NCI-H1417 (cell line): ENCODE measurements around the gene NECAB2.

Source experiments
- DNase-seq, 3 experiments: peaks; one replicate each; lab custom pipeline; 2025; lab: John Stamatoyannopoulos, UW

The NECAB2 gene

DNA sequence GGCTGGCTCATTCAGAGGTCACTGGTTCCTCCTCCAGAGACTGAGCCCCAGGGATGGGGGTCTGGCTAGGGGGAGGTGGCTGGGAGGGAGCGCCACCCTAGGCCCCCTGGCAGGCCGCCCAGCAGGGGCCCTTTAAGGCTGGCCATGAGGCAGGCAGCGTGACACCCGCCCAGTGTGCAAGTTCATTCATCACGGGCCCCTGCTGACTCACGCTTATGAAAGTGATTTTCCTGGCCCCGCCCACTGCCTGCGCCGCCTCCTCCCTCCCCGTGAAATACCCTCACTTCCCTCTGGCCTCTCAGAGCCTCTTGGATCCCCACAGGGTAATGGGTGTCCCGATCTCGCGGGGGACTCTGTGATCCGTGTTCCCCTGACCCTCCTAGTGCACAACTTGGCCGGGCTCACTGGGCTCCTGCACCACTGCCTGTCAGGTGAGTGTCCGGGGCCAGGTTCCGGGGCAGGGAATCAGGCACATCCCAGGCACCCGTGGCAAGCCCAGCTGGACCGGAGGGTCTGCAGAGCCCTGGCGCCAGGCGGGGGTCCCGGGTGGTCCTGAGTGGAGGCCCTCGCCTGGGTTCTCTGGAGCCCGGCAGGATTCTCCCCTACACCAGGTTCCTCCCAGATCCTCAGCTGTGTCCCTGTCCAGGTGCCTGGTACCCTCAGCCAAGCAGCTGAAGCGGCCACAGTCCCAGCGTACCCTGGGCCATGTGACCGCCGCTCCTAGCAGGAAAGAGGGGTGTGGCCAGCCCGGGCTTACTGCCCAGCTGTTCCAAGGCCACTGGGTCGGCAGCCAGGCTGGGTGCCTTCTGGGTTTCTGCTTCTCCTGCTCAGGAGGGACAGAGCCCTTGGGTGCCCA is 14.9 kb upstream of the NECAB2 start, which contains the start of gene OSGIN1:
Gene OSGIN1, plus strand, starts transcription at position 301 of the 856 bp plus-strand sequence. CDS start 4,432 bp downstream, outside the sequence.
- DNase-seq = peak; percentile 30 to 72 (median 64)

GRCh38 chr16:83953796-83954576 is 14.1 kb upstream of the NECAB2 start:
- DNase-seq = peak in 2 of 3 experiments; percentile 31 to 63

GRCh38 chr16:83954577-83955016 is 13.4 kb upstream of the NECAB2 start:
- peak in 1 of 3 experiments; percentile 23 for DNase-seq

- no peak for DNase-seq
Observed at GRCh38 chr16:83955218-83956130, 12.6 kb upstream of the NECAB2 start.

GRCh38 chr16:83956336-83957289 is 11.4 kb upstream of the NECAB2 start:
- DNase-seq = peak; percentile 58 to 74 (median 63)

DNA sequence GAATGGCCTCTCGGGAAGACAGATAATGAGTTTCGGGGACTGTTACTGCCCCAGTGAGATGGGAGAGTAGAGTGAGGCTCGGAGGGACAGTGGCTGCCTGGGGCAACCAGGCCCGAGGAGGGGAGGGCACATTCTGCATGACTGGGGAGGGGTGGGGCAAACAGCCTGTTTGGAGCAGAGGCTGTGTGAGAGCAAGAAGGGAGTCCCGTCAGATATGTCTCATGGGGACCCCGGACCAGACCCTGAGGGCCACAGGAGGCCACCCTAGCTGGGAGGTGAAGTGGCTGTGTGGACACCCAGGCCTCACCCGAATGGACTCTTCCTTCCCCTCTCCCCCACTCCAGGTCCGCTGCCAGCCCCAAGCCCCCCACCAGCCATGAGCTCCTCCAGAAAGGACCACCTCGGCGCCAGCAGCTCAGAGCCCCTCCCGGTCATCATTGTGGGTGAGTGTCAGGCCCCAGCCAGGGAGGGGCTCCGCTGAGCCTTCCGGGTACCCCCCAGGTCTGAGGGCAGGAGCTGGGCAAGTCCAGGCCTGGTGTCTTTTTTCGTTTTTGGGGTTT is 10.7 kb upstream of the NECAB2 start:
- no peak for DNase-seq

DNA sequence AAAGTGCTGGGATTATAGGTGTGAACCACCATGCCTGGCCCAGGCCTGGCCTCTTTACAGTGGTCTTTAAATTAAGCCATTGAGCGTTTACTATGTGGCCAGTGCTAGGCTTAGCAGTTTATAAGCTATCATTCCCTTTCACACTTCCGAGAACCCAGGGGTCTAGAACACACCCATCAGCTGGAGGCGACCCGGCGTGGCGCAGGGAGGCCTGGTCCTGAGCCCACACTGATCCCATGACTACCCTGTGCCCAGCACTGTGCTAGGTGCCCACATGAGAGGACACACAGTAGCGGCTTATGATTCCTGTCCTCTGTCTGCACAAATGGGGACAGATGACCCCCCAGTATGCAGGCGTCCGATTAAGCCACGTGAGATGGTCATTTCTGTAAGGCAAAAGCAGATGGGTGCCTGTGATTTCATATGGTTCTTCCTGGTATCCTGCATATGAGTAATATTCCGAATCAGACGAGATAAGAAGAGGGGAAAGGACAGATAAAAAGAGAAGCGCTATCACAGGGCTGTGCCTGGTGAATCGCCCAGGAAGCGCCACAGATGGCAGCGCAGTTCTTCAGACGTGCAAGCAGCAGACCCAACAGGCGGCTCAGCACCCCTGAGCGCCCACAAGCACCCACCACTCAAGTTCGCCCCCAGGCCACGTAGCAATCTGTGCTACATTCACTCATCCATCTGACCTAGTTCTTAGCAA is 9.8 kb upstream of the NECAB2 start:
- DNase-seq = no peak

DNA sequence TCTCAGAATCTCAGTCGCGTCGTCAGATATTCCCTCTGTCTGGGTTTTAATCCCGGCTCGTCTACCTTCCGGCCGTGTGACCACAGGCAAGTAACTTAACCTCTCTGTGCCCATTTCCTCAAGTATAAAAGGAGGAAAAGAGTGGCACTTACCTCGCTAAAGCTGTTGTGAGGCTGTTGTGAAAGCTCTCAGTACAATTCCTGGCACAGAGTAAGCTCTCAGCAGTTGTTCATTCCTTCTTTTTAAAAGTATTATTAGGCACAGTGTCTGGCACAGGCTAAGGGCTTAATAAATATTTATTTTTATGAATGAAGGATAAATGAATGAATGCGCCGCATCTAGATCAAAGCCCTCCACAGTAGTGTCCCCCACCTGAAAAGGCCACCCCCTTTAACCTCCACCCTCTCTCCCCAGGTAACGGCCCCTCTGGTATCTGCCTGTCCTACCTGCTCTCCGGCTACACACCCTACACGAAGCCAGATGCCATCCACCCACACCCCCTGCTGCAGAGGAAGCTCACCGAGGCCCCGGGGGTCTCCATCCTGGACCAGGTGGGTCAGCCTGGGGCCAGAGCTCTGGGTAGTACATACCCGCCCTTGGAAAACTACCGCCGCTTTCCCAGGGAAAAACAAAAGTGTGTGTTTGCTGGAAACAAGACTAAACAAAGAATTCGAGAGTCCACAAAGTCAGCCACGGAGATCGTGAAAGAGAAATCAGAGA is 9.0 kb upstream of the NECAB2 start:
- DNase-seq = no peak

GRCh38 chr16:83959656-83960434 is 8.2 kb upstream of the NECAB2 start:
- no peak for DNase-seq

- DNase-seq = no peak
Observed at GRCh38 chr16:83960521-83961249, 7.4 kb upstream of the NECAB2 start.

DNA sequence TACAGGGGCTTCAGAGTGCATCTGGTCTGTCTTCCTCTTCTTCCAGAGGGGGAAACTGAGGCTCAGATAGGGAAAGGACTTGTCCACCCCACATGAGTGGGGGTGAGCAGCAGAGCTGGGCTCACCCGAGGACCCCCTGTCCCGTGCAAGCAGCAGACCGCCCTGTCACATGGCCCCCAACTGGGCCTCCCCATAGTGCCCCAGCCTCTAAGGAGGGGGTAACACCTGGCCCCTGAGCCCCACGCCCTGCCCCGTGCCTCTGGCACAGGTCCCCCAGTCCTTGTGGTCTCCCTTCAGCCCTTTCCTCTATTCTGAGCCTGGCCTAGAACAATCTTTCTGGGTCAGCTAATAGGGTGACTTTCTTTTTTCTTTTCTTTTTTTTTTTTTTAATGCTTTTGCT is 6.5 kb upstream of the NECAB2 start:
- DNase-seq = no peak

DNA sequence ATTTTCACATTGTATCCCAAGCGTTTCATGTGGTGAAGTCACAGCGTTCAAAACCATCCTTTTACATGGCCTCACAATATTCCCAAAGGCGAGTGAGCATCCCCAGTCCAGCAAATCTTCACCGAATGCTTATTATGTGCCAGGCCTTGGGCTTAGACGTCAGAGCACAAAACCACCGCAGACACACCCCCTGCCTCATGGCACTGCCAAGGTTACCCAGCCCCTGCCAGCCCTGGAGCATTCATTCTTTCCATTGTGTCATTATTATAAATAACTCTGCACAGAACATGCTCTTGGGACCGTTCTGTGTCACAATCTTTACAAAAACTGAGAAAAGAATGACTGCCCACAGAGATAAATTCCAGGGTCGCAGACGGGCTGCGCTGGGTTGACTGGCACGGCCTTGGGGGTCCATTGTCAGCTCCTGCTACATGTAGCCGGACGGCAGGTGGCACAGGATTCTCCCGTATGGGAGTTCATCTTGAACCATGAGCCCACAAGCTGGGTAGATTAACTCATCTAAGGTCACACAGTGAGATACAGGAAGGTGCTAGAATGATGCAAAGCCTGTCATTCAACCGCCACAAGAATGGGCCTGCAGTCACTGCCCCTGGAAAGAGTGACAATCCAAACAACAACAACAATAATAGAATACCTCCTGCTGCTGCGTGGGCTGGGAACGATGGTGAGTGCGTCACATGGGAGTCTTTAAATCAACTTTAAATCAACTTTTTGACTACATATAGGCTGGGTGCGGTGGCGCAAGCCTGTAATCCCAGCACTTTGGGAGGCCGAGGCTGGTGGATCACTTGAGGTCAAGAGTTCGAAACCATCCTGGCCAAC is 4.5 kb upstream of the NECAB2 start:
- no peak for DNase-seq

DNA sequence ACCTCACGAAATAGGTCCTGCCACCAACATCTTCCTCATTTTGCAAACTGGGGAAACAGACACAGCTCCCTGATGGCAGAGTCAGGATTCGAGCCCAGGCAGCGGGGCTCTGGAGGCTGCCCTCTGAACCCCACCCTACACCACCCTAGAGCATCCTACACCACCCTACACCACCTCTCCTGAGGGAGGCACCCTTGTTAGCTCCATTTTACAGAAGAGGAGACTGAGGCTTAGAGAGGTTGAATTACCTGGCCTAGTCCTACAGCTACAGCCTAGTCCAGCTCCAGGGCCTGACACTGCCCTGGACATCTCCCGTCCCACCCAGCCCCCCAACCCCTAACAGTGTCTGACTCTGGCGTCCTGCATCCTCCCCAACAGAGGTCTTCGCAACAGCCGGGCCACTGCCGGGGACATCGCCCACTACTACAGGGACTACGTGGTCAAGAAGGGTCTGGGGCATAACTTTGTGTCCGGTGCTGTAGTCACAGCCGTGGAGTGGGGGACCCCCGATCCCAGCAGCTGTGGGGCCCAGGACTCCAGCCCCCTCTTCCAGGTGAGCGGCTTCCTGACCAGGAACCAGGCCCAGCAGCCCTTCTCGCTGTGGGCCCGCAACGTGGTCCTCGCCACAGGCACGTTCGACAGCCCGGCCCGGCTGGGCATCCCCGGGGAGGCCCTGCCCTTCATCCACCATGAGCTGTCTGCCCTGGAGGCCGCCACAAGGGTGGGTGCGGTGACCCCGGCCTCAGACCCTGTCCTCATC is 3.2 kb upstream of the NECAB2 start:
- DNase-seq = no peak

DNA sequence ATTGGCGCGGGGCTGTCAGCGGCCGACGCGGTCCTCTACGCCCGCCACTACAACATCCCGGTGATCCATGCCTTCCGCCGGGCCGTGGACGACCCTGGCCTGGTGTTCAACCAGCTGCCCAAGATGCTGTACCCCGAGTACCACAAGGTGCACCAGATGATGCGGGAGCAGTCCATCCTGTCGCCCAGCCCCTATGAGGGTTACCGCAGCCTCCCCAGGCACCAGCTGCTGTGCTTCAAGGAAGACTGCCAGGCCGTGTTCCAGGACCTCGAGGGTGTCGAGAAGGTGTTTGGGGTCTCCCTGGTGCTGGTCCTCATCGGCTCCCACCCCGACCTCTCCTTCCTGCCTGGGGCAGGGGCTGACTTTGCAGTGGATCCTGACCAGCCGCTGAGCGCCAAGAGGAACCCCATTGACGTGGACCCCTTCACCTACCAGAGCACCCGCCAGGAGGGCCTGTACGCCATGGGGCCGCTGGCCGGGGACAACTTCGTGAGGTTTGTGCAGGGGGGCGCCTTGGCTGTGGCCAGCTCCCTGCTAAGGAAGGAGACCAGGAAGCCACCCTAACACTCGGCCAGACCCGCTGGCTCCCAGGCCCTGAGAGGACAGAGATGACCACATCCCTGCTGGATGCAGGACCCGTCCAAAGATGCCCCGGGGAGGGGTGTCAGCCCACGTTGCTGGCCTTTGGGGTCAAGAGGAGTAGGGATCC is 2.4 kb upstream of the NECAB2 start:
- no peak for DNase-seq

DNA sequence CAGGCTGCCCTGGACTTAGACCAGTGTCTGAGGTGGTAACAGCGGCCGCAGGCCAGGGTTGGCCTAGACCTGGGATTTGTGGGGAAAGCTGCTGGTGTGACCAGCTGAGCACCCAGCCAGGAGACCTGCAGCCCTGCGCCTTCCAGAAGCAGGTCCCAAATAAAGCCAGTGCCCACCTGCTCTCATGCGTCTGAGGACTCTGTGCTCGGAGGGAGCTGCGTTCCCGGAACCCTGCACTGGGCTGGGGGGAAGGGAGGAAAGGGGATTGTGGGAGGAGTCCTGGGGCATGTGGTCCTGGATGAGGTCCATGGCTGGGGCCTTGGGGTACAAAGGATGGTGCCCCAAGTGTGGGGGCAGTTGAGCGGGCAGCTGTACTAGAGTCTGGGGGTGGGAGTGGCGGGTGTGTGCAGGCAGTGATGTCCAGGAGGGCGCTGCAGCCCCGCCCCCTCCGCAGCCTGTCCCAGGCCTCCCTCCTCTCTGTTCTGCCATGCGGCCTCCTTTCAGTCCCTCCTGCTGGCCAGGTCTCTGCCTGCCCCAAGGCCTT is 1.8 kb upstream of the NECAB2 start:
- DNase-seq = no peak
